ENCODE measurements around the gene GALM.

The GALM gene

GRCh38 chr2:38748391-38748790 is 82.5 kb downstream of the GALM start:
- Histone ChIP-seq H3K4me3 (ENCODE audit: low read depth, low read length, poor library complexity, severe bottlenecking) (no peak overlapping the region), H4K20me1 (ENCODE audit: insufficient read depth, low read length) (no peaks in the 10 kb centered on the region), H3K36me3 (ENCODE audit: insufficient read depth, low read length) (peaks cover 73% of the 10 kb centered on the region), H3K9me3 (ENCODE audit: low read length) (no peaks in the 10 kb centered on the region), H3K9ac (ENCODE audit: low read length) (no peak overlapping the region), H3K9me2 (ENCODE audit: low read depth, low read length) (no peaks in the 10 kb centered on the region), H3K79me2 (ENCODE audit: insufficient read depth, low read length) (peaks cover 39% of the 10 kb centered on the region), H2AFZ (ENCODE audit: low read length) (no peak overlapping the region), H3K4me1 (ENCODE audit: insufficient read depth, low read length, severe bottlenecking) (peaks cover 48% of the 10 kb centered on the region), H3F3A (ENCODE audit: insufficient read depth, low read length) (peaks cover 14% of the 10 kb centered on the region; the same call in 1 of the 2 replicates), H3K4me2 (ENCODE audit: low read length) (no peak overlapping the region), H3K27me3 (ENCODE audit: insufficient read depth, low read length) (no peaks in the 10 kb centered on the region), H3K27ac (ENCODE audit: low read depth, low read length, poor library complexity, severe bottlenecking) (no peak overlapping the region)
- no peak for TF ChIP-seq EZH2 (IDR thresholded peaks at IDR 0.05; ENCODE audit: borderline replicate concordance, low read length)
- TF ChIP-seq CTCF (IDR thresholded peaks at IDR 0.05; ENCODE audit: low read length): no peak

- H3K4me1 ChIP-seq (ENCODE audit: insufficient read depth, low read length, severe bottlenecking): peaks cover 52% of the 10 kb centered on the region
- H3K36me3 ChIP-seq (ENCODE audit: insufficient read depth, low read length): peaks cover 65% of the 10 kb centered on the region
These were observed 83.3 kb downstream of the GALM start for GRCh38 chr2:38748943-38749804.

More at GRCh38 chr2:38748943-38749804, 83.3 kb downstream of the GALM start:
- H3K9ac ChIP-seq (ENCODE audit: low read length): peak overlapping the region; percentile 99
- H3K79me2 ChIP-seq (ENCODE audit: insufficient read depth, low read length): peaks cover 39% of the 10 kb centered on the region
- H2AFZ ChIP-seq (ENCODE audit: low read length): no peak overlapping the region
- H3K27me3 ChIP-seq (ENCODE audit: insufficient read depth, low read length): no peaks in the 10 kb centered on the region
- H3K27ac ChIP-seq (ENCODE audit: low read depth, low read length, poor library complexity, severe bottlenecking): no peak overlapping the region
- peaks cover 14% of the 10 kb centered on the region; the same call in 1 of the 2 replicates for H3F3A ChIP-seq (ENCODE audit: insufficient read depth, low read length)
- no peaks in the 10 kb centered on the region for H3K9me3 ChIP-seq (ENCODE audit: low read length)
- H3K9me2 ChIP-seq (ENCODE audit: low read depth, low read length): no peaks in the 10 kb centered on the region
- TF ChIP-seq CTCF (IDR thresholded peaks at IDR 0.05; ENCODE audit: low read length): no peak
- no peak for TF ChIP-seq EZH2 (IDR thresholded peaks at IDR 0.05; ENCODE audit: borderline replicate concordance, low read length)
- H4K20me1 ChIP-seq (ENCODE audit: insufficient read depth, low read length): no peaks in the 10 kb centered on the region
- peak overlapping the region; percentile 95 for H3K4me3 ChIP-seq (ENCODE audit: low read depth, low read length, poor library complexity, severe bottlenecking)
- peak overlapping the region; percentile 80 for H3K4me2 ChIP-seq (ENCODE audit: low read length)
